UCSD-AML1 (cell line): ENCODE results near the gene TREX2.

Experiments
- DNase-seq: peaks from one replicate; lab custom pipeline; 2025; ENCODE audit not compliant: unreplicated experiment; lab: John Stamatoyannopoulos, UW

Gene TREX2

GRCh38 chrX:153457136-153457825, 11.4 kb upstream of the TREX2 start:
- no peak for DNase-seq

- DNase-seq: no peak
Observed at GRCh38 chrX:153456704-153457103, 10.8 kb upstream of the TREX2 start.

DNA sequence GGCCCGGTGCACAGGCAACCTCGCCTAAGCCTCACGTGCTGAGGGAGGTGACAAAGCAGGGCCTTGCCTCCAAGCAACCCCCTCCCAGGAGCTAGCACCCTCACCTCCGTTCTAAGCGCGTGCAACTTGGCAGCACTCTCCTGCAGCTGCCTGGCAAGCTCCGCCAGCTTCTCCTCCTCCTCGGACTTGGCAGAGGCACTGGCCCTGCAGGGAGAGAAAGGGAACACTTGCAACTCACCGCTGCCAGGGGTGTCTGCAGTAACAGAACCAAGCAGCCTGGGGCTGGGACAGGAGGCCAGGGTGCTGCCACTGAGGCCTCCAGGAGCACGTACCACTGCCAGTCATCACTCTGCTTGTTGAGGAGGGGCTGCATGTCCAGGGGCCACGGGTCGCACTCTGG, 10.3 kb upstream of the TREX2 start:
- DNase-seq: no peak

DNA sequence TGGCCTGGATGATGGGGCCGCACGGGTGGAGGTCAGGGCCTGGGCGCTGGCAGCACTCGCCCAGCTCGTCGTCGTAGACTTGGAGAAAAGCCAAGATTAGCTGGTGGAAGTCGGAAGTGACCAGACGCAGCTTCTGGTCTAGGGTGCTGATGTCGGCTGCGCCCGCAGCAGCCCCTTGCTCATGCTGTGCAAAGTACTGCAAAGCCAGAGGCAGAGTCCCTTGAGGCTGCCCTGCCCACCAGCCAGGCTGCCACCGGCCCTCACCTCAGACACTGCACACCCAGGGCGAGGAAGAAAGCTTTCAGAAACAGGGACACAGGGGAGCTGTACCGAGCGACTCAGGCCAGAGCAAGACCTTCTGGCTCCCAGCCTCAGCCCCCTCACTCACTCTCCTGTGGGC, 9.7 kb upstream of the TREX2 start:
- no peak for DNase-seq

DNA sequence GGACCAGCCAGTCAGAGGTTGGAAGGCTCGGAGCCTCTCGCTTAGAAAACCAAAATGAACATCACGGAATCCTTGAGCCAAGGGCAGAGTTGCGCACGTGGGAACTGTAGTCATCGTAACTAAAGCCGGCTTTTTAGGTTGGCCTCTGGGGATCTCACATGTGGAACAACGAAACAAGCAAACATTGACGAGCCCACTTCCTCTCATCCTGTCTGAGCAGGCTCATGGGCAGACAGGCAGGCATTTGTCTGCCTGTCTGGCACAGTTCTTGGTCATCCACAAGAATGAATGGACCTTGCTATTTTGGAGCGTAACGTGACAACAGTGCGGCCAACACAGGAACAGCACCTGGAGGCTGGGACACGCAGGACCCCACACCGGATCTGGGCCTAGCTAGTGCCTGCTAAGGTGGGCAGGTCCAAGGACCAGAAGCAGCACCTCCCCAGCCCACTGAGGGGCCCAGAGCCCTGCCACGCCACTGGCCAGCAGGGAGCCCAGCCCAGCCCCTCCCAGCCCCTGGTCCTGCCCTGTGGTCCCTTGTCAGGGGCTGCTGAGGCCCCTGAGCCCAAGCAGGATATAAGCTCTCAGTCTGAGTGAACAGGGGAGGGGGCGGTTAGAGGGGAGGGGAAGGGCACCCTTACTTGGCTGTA, 9.2 kb upstream of the TREX2 start:
- DNase-seq: no peak

- DNase-seq: no peak
Observed at GRCh38 chrX:153450949-153451277, 5.1 kb upstream of the TREX2 start.

DNA sequence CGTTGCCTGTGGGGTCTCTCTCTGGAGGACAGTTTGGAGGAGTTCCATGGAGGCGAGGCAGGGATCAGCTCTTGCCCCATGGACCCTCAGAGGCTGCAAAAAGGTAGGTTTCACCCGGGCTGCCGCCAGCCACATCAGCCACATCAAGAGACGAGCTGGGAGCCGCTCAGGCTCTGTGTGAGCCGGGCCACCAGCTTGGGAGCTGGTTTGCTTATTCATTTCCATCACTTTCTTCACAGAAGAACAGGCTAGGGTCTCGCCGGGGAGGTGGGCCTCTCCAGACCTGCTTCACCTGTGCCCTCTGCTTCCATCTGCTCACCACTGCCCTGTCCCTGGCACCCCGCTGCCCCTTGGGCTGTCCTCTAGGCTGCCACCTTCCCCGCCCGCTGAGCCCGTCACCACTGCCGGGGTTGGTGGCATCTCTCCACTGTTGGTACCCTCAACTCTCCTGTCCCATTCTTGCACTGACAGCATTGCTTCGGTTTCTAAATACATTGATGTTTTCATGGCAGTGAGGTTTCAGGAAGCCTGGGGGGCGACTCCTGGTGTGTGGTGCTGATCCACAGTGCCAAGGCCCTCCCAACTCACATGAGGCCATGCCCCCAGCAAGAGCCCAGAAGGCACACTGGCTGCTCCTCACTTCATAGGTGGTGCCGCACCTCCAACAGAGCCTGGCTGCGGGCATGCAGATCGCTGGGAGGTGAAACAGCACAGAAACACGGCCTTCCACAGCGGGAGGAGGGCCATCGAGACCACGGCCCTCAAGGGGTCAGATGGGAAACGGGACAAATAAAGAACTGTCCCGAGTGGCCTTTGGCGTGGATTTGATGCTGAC, 4.5 kb upstream of the TREX2 start:
- no peak for DNase-seq

GRCh38 chrX:153449368-153450113, 3.7 kb upstream of the TREX2 start:
- DNase-seq: no peak

- no peak for DNase-seq
Observed at GRCh38 chrX:153448556-153449367, 2.9 kb upstream of the TREX2 start.

GRCh38 chrX:153447581-153447960, 1.7 kb upstream of the TREX2 start:
- DNase-seq: no peak

DNA sequence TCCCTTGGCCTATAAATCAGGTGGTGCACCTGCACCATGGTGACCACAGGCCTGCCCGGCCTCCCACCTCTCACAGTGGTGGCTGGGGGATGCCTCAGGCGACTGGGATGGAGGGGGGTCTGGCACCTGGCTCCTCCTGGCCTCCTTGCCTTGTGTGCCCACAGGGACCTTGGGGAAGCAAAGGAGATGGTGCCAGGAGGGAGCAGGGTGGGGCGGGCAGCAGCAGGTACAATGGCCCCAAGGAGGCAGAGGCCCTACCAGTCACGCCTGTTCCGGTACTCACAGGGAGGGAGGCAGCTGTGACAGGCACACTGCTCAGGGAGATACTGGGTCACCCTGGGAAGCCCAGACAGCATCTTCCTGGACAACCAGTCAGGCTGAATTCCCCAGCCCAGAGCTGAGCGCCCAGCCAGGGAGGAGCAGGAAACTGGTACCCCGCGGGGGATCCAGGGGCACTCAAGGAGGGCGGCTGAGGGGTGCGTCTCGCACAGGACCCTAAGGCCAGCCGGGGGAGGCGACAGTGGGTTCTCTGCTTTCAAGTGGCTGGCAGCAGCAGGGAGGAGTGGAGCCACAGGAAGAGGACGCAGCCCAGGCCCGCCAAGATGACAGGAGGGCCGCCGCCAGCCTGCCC, 1.2 kb upstream of the TREX2 start:
- DNase-seq: no peak

DNA sequence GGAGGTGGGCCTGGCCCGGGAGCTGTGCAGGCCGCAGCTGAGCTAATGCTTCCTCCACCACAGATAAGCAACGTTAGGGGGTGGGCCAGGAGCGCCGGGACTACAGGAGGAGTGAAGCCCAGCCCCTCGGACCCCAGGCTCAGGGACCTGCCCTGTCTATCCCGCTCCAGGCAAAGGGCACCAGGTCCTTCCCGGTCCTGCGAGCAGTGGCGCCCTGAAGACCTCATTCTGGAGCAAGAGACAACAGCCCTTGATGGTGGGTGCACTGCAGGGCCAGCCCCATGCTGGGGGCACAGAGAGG, 730 bp upstream of the TREX2 start:
- no peak for DNase-seq

DNA sequence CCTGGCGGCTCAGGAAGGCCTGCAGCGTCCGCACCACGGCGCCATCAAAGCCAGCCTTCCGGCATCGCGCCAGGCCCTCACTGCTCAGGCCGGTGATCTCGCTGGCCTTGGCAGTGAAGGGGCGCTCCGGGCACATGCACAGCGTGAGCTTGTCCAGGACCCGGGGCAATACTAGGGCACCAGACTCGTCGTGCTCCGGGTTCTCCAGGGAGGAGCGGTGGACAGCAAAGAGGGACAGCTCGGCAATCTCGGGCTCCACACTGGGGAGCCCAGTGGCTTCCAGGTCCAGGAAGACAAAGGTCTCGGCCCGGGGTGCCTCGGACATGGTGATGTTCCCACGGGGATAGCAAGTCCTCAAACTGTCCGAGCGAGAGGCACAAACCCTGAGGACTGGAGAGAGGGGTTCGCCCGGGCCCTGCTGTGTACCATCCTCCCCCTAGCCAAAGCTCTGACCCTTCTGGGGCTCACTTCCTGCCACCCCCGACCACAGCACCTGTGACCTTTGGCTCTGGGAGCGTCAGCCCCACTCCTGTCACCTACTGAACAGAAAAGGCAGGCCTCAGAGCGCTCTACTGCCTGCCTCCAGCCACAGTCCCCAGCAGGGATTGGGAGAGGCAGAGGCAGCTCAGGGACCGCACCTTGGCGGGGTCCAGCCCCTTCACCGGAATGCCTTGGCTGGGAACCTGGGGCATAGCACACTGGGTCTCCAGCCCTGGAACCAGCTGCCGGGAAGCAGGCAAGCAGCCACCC, 575 bp downstream of the TREX2 start:
- no peak for DNase-seq

GRCh38 chrX:153444333-153445011, 1.4 kb downstream of the TREX2 start:
- DNase-seq: no peak

- DNase-seq: no peak
Observed at GRCh38 chrX:153443476-153444332, 2.2 kb downstream of the TREX2 start.

DNA sequence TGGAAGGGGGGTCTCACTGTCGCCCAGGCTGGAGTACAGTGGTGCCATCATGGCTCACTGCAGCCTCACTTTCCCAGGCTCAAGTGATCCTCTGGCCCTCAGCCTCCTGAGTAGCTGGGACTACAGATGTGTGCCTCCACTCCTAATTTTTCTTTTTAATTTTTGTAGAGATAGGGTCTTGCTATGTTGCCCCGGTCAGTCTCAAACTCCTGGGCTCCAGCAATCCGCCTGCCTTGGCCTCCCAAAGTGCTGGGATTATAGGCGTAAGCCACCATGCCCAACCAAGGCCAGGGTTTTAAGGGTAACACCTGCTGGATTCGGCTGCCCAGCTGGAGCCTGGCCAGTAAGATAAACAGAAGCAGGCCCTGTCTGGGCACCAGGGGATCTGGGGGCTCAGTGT, 3.4 kb downstream of the TREX2 start:
- no peak for DNase-seq

GRCh38 chrX:153441981-153442380, 3.9 kb downstream of the TREX2 start:
- DNase-seq: no peak

DNA sequence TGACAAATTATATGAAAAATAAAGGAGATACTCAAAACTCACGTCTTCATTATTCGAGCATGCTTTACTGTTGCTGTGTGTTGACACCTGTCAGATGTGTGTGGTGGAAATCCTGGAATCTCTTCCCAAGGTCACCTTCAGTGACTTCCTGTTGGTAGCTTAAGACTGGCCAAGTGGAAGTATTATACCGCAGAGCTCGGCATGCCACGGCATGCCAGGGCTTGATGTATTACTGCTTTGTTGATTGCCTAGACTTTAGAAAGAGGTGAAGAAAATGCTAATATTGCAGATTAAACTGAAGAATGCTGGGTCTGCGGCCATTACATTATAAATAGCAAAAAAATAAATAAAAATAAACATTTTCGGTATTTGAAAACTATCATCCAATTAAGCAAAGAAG, 4.6 kb downstream of the TREX2 start:
- no peak for DNase-seq
